Stimulated activated CD8-positive, alpha-beta memory T cell treated with anti-CD3 and anti-CD28 coated beads, Interleukin-12 subunit alpha, Interleukin-12 subunit beta, amount 100 ng/mL, for 4 hours (primary cell): ENCODE measurements around the gene CYSRT1.
A peak's percentile ranks its signal among the peaks of the same experiment; 100 is the strongest.

ENCODE experiments used
- DNase-seq: peaks from one replicate; pipeline ENCODE4 v3.0.0-alpha.2; 2020; ENCODE audit warnings: low read depth

CYSRT1 gene

DNA sequence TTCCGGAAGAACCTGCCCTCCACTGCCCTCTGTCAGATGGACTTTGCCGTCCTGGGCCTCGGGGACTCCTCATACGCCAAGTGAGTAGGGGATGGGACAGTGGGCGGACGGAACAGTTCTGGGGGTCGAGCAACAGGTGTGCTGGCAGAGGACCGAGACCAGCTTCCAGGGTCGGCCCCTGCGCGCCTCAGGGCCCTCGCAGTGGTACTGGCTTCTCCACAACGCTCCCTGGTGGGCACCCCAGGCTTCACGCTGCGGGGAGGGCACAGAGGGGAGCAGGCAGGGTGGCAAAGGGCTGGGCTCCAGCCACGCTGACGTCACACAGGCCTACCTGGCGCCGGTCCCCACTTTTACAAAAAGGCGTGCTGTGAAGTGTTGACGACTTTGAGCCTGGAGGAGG, 12.5 kb upstream of the CYSRT1 start:
- no peak for DNase-seq

DNA sequence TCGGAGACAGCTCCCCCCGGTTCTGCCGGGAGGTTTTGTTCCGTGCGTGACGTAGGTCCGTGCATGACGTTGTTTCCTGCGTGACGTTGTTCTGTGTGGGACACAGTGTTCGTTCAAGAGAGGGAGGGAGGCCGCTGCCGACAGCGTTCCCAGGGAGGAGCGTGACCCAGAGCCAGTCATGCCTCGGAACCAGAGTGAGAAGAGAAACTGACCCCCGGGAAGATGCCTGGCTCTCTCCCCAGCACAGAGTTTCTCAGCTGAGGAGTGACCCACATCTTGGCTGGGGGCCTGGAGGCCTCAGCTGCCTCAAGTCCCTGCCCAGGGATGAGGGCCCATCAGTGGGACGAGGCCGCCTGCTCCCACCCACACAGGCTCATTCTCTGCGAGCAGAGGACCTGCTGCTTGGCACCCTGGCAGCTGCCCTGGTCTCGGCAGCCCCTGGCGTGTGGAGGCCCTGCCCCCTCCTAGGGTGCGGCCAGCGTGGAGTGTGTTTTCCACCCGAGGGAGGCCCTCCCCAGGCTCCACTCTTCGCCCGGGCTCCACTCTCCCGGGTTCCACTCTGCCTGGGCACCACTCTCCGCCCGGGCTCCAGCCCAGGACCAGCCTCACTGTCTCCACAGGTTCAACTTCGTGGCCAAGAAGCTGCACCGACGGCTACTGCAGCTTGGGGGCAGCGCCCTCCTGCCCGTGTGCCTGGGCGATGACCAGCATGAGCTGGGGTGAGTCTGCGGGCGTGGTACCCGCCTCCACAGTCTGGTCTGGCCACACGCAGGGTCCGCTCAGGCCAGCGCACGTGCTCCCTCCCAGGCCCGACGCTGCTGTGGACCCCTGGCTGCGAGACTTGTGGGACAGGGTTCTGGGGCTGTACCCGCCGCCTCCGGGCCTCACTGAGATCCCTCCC, 11.6 kb upstream of the CYSRT1 start:
- no peak for DNase-seq

DNA sequence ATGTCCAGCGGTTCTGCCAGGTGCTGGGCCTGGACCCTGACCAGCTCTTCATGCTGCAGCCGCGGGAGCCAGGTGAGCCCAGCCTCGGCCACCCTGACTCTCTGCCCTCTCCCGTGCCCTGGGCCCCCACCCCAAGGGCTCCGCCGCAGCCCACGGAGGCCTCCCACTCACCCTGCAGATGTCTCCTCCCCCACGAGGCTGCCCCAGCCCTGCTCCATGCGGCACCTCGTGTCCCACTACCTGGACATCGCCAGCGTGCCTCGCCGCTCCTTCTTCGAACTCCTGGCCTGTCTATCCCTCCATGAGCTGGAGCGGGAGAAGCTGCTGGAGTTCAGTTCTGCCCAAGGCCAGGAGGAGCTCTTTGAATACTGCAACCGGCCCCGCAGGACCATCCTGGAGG, 10.4 kb upstream of the CYSRT1 start:
- DNase-seq = no peak

DNA sequence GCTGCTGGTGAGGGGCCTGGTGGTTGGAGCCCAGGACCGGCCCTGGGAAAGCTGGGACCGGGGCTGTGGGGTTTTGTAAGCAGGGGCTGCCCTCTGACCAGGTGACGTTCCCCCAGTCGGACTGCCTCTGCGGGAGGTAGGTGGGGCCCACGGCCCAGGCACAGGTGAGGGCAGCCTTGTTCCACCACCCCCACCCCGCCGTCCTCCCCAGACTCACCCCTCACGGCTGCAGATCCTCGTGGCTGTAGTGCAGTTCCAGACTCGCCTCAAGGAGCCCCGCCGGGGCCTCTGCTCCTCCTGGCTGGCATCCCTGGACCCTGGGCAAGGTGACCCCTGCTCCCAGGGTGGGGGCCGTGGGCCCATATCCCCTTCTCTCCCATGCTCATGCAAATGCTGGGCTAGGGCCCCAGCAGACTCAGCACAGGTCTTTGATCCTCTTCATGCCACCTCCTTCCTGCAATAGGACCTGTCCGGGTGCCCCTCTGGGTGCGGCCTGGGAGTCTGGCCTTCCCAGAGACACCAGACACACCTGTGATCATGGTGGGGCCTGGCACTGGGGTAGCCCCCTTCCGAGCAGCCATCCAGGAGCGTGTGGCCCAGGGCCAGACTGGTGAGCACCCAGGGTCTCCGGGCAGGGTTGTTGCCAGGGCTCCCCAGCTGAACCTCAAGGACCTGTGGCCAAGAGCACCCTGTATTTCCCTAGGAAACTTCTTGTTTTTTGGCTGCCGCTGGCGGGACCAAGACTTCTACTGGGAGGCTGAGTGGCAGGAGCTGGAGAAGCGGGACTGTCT, 9.6 kb upstream of the CYSRT1 start:
- DNase-seq = no peak

DNA sequence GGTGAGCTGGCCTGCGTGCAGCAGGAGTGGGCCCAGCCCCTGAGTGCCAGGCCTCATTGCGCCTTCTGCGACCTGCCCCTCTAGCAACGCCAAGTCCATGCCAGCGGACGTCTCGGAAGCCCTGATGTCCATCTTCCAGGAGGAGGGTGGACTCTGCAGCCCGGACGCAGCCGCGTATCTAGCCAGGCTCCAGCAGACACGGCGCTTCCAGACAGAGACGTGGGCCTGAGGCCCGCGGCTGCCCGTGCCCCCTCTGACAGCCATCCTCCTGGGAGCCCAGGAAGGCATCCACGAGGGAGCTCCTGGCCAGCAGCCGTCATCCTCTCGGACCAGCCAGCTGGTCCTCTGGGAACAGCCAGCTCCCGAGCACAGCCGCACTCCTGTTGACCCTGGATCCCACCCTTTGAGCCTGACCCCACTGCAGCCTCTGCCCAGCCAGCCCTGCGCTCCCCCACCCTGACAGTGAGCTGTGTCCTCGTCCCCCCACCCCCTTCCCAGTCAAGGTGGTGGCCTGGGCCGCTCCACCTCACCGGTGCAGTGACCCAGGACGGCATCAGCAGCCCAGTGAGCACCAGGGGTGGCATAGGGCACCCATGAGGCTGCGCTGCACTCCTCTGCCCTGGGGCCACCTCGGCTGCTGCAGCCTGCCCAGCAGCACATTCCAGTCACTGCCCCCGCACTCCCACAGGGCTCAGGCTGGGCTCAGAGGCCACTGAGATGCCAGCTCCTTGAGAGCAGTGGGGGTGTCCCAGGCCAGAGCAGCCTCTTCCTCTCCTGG, 8.6 kb upstream of the CYSRT1 start:
- no peak for DNase-seq

DNA sequence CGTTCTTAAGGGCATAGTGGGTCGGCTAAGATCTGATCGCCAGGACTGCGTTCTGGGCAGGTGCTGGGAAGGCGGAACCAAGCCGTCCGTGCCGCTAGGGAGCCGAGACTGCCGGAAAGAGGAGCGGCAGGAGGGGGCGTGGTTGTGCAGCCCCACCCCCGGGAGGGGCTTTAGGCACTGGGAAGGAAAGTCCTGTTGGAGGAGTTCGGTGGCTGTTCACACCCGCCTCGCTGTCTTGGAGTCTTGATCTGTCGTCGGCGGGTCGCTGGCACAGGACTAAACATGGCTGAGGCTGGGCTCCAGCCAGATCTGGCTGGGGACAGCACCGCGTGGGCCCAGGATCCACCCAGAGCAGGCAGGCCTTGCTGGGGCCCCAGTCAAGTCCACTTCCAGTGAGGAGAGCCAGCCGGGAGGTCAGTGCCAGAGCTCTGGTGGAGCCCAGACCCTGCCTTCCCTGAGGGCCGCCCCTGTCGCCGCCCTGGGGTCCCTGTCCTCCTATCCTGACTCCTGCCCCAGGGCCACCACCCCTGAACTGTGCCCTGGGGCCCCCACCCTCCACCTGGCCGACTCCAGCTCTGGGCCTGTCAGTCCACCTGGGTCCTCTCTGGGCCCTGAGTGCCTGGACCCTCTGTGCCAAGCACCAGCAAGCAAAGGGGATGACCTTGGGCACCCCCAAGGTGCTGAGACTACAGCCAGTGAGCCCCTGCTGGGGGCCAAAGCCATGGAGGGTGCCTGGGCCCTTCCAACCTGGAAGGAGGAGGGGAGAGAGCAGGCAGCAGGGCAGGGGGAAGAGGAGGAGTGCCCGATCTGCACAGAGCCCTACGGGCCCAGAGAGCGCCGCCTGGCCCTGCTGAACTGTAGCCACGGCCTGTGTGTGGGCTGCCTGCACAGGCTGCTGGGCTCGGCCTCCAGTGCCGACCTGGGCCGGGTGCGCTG, 7.4 kb upstream of the CYSRT1 start:
- no peak for DNase-seq

DNA sequence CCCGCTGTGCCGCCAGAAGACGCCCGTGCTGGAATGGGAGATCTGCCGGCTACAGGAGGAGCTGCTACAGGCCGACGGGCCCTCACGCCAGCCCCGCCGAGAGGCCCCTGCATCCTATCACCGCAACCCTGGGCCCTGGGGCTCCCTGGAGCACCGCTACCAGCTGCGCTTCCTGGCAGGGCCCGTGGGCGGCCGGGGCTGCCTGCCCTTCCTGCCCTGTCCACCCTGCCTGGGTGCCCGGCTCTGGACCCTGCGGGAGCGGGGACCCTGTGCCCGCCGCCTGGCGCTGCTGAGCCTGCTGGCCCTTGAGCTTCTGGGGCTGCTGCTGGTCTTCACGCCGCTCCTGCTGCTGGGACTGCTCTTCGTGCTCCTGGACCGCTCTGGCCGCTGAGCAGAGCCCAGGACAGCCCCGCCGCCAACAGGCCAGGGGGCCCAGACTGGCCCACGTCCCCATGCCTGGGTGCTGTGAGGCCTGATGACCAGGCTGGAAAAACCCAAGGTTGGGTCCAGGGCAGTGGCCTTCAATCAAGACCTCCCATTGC, 6.7 kb upstream of the CYSRT1 start:
- no peak for DNase-seq

DNA sequence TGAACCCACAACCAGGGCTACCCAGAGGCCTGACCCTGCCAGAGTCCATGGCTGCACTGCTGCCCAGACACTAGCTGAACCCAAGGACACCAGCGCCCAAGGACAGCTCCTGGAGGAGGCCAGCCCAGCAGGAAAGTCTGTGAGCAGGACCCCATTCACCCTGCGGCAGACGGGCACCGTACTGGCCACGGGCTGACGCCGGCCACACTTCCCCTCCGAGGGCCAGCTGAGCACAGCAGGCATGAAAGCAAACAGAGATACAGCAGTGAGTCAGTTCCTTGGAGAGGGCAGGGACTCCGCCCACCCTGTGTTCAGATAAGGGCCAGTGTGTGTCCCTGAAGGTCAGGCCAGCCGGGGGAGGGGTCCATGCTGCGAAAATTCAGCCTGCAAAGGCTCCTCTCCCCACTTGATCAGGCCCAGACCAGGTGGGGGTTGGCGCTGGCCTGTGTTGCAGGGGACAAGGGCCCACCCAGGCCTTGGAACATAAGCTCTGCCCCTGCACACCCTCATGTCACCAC, 6.2 kb upstream of the CYSRT1 start:
- no peak for DNase-seq

DNA sequence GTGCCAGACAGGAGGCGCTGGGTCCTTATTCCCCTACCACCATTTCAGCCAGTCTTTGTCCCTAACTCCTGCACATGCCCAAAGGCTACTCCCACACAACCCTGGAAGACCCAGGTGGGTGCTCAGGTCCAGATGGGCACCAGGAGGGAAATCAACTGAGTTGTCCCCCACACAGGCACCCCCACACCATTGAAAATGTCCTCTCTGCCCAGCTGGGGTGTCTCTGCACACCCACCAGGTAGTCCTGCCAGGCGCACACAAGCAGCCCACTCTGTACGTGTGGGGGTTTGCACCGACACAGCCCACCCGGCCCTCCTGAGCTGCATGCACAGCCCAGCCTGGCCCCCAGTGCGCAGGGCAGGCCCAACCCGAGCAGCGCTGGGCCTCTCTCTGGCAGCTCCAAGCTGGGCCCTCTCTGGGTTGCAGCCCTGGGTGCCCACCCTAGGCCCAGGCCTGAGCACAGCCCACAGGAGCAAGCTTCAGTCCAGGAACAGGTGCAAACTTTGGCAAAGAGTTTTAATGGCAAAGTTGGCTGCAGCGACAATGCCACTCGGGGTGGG, 5.1 kb upstream of the CYSRT1 start:
- no peak for DNase-seq

DNA sequence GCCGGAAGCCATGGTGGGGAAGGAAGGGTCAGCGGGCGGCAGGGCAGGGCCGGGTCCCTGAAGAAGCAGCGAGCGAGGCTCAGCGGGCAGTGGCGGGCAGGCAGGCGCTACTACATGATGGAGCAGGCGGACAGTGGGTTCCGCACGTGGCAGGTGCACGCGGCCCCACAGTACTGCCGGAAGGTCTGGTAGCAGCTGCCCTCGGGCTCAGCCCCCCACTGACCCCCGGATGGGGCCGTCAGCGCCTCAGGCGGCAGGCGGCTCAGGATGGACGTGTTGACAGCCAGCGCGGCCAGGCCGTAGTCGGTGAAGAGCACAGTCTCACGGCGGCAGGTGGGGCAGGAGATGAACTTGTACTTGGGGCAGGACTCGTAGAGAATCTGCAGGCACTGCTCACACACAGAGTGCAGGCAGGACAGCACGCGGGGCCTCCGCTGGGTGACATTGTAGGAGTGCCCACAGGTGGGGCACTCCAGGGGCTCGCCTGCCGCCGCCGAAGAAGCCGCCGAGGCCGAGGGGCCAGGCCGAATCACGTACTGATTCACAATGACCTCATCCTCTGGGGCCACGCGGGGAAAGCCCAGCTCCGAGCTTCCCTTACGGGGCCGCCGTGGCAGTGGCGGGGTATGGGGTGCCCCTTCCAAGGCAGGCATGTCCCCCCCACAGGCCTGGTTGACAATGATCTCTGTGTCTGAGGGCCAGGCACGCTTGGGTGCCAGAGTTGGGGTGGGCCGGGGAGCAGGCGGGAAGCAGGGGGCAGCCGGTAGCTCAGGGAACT, 4.5 kb upstream of the CYSRT1 start:
- no peak for DNase-seq

DNA sequence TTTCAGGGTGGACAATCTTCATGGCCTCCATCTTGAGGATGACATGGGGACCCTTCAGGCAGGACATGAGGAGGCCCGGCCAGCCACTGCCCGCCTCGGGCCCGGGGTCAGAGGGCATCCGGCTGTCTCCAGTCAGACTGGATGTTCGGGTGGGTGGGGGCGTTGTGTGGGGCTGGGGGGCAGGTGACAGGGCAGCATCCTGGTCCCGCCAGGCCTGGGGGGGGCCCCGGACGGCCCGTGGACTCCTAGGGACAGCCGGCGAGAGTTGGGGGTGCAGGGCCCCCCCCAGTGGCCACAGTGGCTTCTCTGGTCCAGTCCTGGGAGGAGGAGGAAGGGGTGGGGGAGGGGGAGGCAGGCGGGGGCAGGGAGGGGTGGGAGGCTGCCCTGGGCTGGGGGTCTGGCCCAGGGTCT, 3.9 kb upstream of the CYSRT1 start:
- DNase-seq = no peak

DNA sequence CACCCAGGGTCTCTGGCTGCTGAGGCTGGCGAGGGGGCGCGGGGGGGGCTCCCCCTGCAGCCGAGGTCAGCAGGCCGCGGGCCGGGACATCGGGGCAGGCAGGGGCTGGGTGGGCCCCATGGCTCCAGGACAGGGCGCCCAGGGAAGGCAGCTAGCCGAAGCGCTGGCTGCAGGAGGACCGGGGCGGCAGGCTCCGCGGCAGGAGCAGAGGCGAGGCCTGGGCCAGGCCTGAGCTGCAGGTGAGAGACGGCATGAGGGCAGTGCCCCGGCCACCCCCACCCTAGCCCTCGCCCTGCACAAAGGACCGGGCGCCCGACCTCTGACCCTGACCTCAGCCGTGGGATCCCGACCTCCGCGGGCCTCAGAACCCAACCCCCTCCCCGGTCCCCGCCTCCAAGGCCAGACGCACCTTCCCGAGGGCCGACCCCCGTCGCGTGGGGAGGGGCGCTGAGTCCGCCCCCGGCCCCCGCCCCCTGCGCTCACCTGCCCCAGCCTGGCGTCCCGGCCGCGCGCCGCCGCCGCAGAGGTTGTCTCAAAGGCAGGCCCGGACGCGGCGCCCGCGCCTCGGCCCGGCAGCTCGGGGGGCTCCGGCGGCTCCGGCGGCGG, 3.4 kb upstream of the CYSRT1 start:
- no peak for DNase-seq

DNA sequence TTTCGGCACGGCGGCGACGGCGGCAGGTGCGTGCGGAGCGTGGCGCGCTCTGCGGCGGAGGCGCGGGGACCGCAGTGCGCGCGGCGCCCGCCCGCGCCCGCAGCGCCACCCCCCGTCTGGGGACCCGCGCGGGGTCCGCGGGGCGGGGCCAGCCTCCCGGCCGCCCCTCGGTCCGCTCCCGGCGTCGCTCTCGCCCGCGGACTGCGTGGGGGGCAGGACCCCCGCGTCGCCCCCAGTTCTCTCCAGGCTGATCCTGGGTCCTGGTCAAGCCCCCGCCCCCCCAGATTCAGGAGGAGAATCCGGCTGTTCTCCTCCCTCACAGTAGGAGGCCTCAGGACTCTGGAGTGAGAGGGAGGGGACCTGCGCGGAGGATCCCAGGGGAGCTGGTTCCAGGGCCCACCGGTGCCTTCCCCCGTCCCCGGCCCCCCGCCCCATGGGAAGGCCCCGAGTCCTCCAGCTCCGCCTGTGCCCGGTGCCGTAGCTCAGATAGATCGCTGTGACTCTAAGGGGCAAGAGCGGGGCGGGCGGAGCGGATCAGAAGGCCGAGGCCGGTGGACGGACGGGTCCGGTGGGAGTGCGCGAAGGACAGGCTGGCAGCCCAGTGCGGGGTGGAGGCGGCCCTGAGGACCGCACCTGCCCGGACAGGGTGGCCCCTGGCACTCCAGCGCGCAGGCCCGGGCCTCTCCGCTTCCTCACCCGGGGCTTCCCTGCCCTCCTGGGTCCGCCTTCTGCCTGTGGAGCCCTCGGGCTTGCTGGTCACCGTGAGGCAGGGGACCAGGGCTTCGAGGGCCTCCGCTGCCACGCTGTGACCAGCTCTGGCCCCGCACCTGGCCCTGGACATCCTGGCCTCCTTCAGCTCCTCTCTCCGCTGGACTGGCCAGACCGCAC, 2.5 kb upstream of the CYSRT1 start, which contains the start of gene RNF208:
Gene RNF208 (minus strand): TSS at position 51 of the 888 bp plus-strand sequence. CDS start 1,028 bp downstream, outside the sequence.
- DNase-seq = no peak

DNA sequence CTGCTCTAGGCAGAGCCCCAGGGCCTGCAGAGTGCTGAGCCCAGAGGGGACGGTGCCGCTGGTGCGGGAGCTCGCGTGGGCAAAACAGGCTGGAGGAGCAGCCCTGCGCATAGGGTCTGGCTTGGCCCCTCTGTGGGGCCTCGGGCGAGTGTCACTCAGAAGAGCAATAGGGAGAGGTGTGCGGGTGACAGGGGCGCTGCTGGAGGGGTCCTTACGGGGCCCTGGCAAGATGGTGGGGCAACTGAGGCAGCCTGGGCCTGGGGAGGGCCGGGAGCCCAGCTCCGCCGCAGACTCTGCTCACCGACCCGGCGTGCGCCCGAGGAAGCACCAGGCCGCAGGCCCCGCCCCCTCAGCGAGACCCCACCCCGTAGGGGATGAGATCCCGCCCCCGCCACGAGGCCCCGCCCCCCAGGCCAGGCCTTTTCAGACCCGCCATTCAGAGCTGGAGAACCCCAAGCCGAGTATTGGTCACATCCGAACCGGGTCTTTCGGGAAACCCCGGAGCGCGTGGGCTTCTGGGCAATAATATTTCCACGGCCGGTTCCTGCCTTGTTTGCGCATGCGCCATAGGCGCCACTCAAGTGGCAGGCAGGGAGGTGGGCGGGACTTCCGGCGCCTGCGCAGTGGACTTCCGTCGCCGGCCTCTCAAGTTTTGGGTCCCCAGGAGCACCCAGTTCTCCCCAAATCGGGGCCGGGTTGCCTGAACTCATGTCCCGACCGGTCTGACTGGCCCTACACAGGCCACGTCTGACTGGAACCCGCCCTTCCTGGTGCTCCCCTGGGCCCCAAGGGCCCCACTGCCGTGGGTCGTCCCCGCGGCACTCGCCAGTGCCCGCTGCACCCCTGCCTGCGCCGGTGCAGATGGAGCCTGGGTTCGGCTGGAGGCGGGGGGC, 1.6 kb upstream of the CYSRT1 start:
- DNase-seq = peak; percentile 96

DNA sequence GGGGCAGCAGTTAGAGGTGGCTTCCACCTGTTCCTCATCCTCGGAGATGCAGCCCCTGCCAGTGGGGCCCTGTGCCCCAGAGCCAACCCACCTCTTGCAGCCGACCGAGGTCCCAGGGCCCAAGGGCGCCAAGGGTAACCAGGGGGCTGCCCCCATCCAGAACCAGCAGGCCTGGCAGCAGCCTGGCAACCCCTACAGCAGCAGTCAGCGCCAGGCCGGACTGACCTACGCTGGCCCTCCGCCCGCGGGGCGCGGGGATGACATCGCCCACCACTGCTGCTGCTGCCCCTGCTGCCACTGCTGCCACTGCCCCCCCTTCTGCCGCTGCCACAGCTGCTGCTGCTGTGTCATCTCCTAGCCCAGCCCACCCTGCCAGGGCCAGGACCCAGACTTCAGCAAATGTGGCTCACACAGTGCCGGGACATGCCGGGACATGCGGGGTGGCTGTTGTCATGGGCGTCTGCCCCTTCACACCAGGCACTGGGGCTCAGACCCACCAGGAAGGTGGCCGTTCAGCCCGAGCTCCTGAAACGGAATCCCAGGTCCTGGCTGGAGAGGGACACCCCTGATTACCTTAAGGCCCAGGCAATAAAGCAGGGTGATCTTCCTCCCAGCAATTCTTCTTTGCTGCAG, 841 bp downstream of the CYSRT1 start:
- DNase-seq = no peak

DNA sequence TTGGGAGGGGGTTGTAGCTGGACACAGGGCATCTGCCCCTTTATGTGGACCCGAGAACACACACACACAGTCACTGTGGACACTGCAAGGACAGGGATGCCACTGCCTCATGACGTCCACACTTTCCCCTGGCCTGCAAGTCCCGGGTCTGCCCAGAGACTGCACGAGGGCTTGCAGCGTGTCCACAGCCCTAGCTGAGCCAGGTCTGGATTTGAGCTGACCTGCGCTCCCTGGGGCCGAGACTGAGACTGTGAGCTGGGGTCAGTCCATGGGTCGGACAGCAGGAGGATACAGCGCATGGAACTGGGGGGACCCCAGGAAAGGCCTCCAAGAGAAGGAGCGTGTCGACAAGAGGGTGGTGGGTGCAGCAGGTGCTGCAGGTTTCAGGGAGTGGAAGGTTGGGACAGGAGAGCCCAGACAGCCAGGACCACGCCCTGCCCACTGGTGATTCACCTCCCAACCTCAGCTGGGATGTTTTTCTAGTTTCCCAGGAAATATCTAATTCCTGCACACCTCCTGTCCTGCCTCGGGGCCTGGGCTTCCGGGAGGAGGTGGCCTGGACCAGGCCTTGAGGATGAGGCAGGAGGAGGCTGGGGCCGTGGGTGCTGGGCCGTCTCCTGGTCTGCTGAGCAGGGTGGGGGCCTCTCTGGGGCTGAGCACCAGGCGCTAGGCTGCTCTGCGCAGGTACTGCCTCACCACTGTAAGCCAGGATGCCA, 1.5 kb downstream of the CYSRT1 start:
- no peak for DNase-seq
